HG03060 (cell line): ENCODE results near the gene DYDC2.
"Not testable (repeated sequence)": the region's sequence is repeated elsewhere in the genome, so short reads cannot be mapped to it uniquely, and the experiment has no call there.

Experiments used
- ATAC-seq: cut with Tn5 transposase; IDR thresholded peaks from one replicate; pipeline ENCODE4 v1.9.1; 2021; ENCODE audit warnings: low read depth, moderate number of reproducible peaks; ENCODE audit not compliant: unreplicated experiment

DYDC2 gene, protein sequence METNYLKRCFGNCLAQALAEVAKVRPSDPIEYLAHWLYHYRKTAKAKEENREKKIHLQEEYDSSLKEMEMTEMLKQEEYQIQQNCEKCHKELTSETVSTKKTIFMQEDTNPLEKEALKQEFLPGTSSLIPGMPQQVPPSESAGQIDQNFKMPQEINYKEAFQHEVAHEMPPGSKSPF

DNA sequence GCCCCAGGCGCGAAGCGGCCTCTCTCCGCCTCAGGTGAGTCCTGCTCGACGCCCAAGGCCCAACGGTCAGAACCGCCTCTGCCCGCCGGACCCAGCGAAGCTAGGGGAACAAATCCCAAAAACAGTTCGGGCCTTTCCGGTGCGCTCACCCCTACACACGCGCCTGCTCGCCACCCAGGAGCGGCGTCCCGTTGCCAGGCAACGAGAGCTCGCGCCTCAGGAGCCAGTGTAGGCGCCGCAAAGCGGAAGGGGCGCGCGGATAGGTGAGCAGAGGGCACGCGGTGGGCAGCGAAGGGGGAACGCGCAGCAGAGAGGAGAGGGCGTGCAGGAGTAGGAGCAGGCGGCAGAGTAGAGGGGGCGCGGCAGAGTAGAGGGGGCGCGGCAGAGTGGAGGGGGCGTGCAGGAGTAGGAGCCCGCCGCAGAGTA is at the start of gene DYDC2, which contains the start of gene DYDC1:
TSS of gene DYDC2 (plus strand) at position 219 of the 426 bp plus-strand sequence. CDS start 5,663 bp downstream, outside the sequence.
TSS of gene DYDC1 (minus strand) at position 193 of the 426 bp plus-strand sequence. CDS start 4,154 bp downstream, outside the sequence.
- ATAC-seq: no peak

DNA sequence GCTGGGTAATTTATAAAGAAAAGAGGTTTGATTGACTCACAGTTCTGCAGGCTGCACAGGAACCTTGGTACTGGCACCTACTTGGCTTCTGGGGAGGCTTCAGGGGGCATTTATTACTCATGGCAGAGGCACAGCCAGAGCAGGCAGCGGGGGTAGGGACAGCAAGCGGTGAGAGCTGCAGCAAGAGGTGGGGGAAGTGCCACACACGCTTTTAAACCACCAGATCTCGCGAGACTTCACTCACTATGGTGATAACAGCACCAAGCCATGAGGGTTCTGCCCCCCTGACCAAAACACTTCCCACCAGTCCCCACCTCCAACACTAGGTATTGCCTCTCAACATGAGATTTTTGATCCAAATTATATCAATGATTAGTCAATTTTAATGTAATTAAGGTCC is 43.1 kb upstream of the DYDC2 start:
- no peak for ATAC-seq

DNA sequence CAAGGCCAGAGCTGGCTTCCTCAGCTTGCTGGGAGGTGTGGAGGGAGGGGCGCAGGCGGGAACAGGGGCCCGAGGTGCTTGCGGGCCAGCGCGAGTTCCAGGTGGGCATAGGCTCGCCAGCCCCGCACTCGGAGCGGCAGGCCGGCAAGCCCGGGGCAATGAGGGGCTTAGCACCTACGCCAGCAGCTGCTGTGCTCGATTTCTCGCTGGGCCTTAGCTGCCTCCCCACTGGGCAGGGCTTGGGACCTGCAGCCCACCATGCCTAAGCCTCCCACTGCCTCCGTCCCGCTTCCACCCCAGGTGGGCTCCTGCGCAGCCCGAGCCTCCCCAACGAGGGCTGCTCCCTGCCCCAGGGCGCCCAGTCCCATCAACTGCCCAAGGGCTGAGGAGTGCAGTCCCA is 41.2 kb upstream of the DYDC2 start:
- ATAC-seq: no peak

DNA sequence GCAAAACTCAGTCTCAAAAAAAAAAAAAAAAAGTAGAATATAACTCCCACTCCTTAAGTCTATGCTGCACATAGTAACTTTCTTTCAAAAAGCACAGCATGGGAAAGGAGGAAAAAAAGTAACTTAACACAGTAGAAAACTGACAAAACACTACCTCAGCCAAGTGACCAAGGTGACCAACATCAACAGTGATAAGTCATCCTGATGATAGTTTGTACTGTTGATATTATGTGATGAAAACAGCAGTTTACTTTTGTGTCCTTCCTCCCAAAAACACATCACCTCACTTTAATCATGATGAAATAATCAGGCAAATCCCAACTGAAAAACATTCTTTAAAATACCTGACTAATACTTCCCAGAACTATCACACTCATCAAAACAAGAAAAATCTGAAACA is 37.8 kb upstream of the DYDC2 start:
- no peak for ATAC-seq

DNA sequence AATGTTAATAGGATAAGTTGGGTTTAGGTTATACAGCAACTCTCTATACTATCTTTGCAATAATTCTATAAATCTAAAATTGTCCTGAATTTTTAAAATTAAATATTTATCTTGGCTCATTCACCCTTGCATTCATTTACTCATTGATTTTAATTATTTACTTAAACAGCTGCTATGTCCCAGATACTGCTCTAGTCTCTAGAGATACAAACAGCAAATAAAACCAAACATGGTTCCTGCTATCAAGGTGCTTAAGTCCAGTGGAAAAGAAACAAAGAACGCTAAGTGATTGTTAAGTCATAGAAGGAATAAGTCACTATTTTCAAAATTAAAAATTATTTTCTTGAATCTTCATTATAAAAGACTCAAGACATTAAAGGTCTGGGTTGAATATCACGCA is 37.3 kb upstream of the DYDC2 start:
- no peak for ATAC-seq

DNA sequence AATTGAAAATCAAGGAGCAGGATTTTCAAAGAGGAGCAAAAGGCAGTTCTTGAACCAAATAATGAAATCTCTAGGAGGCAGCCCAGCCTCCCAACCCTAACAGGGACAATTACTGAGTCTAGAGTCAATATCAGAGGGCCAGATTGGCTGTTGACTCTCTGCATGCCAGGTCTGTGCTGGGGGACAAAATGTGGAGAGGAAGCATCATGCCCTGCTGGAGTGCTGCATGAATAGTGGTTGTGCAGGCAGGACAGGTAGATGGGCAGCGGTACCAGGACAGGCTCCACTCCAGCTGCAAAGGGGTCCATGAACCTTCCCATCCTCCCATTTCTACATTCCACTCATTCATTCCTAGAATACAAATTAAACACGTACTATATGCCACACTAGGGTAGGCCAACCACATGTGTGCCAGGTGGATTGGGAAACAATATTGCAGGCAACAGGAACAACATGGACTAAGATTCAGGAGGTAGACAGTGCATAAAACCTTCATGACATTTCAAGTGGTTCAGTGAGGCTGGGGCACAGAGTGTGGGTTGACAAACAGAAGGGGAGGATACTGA is 36.8 kb upstream of the DYDC2 start:
- no peak for ATAC-seq

DNA sequence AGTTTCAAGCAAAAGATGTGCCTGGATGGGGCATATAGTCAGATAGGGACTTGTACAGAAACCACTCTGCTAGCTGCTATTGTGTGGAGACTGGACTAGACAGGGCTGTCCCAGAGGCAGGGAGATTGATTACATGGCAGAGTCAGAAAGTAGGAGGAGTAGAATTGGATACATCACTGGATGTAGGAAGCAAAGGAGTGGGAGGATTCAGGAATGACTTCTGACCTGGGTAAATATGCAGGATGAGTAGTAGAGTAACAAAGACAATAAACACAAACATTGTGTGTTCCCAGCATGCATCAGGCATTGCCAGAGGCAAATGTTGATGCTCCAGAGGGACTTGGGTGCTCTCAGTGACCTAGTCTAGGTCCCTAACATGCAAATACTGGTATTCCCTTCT is 36.2 kb upstream of the DYDC2 start:
- no peak for ATAC-seq

DNA sequence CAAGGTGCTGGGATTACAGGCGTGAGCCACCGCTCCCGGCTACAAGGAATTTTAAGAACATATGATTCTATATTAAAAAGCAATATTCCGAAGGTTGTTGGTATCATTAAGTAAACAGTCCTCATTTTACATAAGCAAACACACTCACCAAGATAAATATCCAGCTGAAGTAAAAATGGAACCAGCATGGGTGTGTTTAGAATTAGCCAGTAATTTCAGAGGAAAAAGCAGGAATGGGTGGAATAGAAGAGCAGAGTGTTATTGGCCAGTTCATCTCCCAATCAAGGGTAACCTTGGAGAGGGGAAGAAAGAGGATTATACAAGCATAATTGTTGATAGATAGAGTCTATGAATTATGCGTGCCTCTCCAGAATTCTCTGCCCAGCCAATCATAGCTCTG is 35.4 kb upstream of the DYDC2 start:
- ATAC-seq: no peak

DNA sequence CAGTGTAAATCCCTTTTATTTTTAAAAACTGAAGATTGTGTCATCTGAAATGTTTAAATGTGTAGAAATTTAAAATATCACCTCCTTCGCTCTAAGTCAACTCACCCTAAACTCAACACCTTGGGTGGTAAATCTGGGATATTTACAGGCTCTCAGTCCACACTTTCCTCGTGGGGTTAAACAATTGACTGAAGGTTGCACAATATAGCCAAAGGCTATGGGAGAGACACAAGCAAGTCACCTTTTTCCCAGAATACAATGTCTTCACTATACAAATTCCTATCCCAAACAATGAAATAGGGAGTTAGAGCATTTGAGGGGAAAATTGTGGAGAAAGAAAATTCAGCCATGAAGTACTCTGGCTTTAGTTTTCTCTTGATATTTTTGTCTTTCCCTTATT is 34.4 kb upstream of the DYDC2 start:
- ATAC-seq: no peak

DNA sequence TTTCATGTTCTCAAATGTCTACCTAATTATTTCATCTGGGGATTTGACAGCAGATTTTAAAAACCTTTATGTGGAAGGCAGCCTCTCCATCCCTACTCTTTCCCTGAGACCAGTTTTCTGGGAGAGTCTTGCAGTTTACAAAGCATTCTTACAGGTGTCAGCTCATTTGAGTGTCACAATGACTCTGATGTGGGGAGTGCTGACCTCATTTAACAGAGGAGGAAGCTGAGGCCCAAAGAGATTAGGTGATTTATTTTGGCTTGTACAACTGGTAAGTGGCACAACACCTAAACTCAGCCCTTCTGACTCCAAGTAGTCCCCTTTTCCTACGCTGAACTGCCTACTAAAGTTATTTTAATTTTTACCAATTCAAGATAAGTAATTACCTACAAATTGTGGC is 33.9 kb upstream of the DYDC2 start:
- no peak for ATAC-seq

DNA sequence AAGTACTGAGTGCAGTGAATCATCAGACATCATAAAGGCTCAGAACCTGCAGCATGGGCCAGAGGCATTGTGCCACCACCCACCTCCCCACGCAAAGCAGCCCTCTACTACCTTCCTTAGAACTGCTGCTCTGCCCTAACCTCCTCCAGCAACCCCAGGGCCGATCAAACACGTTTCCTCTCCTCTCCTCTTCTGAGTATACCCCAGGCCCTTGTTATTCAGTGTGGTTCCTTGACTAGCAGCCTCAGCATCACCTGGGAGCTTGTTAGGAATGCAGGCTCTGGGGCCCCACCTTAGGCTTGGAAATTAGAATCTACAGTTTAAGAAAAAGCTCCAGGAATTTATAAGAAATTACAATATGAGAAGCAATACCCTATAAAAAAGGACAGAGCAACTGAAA is 33.3 kb upstream of the DYDC2 start:
- no peak for ATAC-seq

DNA sequence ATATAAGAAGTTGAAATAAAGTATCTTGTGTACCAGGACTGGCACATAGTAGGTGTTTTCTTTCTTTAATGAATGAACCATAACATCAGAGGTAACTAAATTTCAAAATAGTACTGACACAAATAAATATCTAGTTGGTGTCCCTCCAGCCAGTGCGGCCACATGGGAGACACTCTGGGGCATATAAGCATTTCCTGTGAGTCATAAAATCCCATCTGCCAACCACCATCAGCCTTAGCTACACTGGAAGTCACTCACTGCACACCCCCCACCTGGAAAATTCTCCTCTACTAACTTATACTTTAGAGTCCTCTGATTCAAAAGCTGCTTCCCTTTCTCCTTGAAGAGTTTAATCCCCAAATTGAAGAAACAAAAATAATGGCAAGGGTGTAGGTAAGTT is 32.5 kb upstream of the DYDC2 start:
- ATAC-seq: no peak

DNA sequence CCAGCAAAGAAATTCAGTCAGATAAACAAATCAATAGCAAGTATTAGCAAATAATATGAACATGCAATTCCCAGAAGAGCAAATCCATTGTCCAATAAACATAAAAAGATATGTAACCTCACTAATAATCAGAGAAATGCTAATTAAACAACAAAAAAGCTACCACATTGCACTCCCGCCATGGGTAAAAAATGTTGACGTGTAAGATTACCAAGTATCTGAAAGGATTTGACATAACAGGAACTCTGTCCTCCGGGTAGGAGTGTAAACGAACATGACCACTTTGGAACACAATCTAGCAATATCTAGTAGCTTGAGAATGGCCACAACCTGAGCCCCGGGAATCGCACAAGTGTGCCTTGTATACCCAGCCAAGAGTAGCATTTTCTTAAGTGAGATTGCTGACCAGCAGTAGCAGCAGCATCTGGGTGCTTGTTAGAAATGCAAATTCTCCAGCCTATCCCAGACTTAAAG is 31.7 kb upstream of the DYDC2 start:
- no peak for ATAC-seq

DNA sequence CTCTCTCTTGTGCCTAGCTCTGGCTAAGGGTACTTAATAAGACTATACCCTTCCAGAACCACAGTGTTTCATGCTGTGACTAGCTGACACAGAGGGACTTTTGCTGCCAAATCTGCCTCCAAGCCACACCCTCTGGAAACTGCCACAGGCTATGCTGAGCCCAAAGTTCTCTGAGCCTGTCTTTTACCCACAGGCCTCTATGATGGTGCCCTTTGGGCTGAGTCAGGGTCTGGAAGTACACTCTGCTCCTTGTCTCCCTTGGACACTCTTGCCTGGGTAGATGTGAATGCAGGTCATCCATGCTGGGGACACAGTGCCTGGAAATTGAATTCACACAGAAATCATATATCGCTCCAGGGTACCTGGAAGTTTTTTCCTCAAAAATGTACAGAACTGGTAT is 22.6 kb upstream of the DYDC2 start:
- no peak for ATAC-seq

DNA sequence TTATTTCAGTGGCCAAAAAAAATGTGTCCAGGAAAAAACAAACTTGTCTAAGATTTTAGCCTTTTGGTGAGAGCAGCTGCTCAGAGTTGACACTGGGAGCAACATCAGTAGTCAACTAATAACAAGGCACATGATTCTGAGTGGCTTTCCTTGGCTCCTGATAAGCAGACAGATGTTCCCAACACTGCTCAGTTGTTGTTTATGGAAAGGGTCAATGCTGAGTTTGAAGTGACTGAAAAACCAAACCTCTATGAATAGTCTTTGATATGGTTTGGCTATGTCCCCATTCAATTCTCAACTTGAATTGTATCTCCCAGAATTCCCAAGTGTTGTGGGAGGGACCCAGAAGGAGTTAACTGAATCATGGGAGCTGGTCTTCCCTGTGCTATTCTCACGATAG is 12.3 kb upstream of the DYDC2 start:
- ATAC-seq: no peak

DNA sequence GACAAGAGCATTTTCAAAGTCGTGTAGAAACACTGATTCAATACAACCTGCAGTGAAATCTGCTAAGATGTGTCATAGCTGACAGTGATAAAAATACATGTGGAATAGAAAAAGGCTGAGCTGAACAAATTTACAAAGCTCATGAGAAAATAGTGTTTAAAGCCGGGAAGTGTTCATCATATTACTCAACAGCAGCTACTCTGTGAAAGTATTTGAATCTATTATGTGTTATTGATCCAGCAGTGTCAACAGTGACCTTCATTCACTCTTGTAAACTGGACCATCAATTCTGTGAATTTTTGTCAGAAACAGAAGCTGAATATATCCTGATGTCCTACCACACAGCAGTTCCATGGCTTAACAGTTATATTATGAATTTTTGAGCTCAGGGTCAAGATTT is 11.7 kb upstream of the DYDC2 start:
- ATAC-seq: no peak

DNA sequence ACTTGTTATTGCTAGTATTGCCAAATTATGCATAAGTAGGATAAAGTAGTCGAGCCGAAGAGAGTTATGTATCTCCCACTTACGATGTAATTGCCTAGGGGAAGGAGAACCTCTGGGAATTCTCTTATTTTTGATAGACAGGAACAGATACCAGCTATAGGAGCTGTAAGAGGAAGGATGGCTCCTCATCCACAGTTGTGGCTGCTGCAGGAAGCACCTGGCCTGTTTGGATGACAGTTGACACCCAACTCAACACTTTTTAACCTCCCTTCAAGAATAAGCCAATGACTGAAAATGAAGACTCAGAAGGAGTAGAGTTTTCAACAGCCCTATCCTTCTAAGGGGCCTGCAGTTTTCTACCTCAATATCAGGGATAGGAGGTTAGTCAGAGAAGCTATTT is 6.3 kb upstream of the DYDC2 start:
- no peak for ATAC-seq

DNA sequence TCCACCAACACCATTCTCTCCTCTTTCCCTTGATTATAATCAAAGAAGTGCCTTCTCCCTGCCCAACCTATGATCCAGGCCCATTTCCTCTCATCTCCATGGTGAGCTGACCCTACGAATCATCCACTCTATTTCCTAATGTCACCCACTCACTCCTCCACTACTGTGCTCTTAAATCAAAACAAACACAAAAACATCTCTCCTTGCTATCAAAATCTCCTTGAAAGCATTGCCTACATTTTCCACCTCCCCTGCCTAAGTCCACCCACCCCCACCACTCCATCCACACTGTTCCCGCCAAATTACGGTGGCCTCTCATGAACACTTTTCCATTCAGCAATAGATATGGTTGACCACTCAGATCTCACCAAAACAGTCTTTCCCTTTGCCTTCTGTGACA is 5.4 kb upstream of the DYDC2 start:
- no peak for ATAC-seq

DNA sequence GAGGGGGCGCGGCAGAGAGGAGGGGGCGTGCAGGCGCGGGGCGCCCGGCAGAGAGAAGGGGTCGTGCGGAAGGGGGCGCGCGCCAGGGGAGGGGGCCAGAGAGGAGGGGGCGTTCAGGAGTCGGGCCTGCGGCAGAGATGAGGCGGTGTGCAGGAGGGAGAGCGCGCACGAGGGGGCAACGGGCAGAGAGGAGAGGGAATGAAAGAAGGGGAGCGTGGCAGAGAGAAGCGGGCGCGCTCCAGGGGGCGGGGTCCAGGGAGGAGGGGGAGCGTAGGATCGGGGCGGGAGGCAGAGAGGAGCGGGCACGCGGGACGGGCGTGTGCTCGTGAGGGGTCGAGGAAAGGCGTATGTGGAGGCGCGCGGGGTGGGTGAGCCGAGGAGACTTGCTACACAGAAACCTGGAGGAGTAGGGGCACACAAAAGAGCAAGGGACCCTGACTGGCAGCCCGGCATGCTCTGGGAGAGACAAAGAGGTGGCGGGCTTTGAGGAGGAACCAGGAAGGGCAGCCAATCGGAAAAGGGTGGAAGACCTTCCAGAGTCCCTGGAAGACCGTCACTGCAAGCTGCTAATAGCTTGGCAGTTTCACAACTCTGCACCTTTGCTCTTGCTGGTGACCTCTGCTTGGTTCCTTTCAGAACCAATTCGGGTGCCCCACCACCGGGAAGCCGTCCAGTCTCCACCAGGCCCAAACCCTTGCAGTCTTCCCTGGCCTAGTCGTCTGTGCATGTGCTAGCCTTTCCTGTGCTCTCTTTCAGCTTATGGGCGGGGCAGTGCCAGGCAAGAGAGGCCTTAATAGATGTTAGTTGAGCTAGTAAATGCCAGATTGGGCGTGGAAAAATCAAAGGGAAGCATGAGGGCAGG is 639 bp downstream of the DYDC2 start:
- no peak for ATAC-seq

DNA sequence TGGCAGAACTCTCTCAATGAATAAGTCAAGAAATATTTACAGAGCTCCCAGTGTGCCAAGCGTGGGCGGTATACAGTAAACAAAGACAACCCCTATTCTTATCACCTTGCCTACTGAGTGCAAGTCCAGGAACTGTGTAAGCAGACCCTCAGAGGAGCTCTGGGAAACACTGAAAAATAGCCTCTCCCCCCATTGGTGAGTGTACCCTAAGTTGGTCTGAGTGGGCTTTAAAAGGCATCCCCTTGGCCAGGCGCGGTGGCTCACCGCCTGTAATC is 1.2 kb downstream of the DYDC2 start:
- ATAC-seq: no peak

DNA sequence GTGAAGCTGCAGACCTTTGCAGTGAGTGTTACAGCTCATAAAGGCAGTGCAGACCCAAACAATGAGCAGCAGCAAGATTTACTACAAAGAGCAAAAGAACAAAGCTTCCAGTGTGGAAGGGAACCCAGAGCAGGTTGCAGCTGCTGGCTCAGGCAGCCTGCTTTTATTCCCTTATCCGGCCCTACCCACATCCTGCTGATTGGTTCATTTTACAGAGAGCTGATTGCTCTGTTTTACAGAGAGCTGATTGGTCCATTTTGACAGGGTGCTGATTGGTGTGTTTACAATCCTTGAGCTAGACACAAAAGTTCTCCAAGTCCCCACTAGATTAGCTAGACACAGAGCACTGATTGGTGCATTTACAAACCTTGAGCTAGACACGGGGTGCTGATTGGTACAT is 2.3 kb downstream of the DYDC2 start:
- ATAC-seq: not testable (repeated sequence)

DNA sequence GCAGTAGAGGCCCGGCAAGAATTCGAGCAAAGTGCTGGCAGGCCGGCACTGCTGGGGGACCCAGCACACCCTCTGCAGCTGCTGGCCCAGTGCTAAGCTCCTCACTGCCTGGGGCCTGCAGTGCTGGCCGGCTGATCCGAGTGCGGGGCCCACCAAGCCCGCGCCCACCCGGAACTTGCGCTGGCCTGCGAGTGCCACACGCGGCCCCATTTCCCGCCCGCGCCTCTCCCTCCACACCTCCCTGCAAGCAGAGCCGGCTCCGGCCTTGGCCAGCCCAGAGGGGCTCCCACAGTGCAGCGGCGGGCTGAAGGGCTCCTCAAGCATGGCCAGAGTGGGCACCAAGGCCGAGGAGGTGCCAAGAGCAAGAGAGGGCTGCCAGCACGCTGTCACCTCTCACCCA is 3.1 kb downstream of the DYDC2 start:
- ATAC-seq: no peak
